Renal pelvis (tissue), 12 donors: ENCODE results near the gene DPYSL5. TPM values are rescaled to one million over a fixed set of nuclear protein-coding genes. Genes with fewer than 3 reads are reported as not detected.
"Not testable (repeated sequence)": the region's sequence is repeated elsewhere in the genome, so short reads cannot be mapped to it uniquely, and the experiment has no call there.

Experiments
- DNase-seq: peaks from one replicate; pipeline ENCODE4 v3.0.0-alpha.2; 2013
- long read RNA-seq, 16 experiments: transcript quantifications; one replicate each; lab custom pipeline, GENCODE V29; 2026
- polyA plus RNA-seq, 3 donors: library from polyadenylated mRNA; unstranded; fragments of 120-200 nt; gene quantifications; one replicate each; pipeline ENCODE4 v1.2.1, GENCODE V29; 2013; ENCODE audit not compliant: insufficient read length in 3 of 3

DPYSL5 gene, protein sequence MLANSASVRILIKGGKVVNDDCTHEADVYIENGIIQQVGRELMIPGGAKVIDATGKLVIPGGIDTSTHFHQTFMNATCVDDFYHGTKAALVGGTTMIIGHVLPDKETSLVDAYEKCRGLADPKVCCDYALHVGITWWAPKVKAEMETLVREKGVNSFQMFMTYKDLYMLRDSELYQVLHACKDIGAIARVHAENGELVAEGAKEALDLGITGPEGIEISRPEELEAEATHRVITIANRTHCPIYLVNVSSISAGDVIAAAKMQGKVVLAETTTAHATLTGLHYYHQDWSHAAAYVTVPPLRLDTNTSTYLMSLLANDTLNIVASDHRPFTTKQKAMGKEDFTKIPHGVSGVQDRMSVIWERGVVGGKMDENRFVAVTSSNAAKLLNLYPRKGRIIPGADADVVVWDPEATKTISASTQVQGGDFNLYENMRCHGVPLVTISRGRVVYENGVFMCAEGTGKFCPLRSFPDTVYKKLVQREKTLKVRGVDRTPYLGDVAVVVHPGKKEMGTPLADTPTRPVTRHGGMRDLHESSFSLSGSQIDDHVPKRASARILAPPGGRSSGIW
- polyA plus RNA-seq: 10 to 100 TPM in 1 of 3 donors, 1 to 10 TPM in 2; 7.2 to 10.6 (median 8.6) TPM
- long read RNA-seq, donor 1, full-length matches to known transcripts: 1 of 1 reads
- long read RNA-seq, donor 1, partial matches to known transcripts: 0 of 1 reads
- long read RNA-seq, donor 1, other reads (novel, unspliced or antisense): 0 of 1 reads
- long read RNA-seq, donor 2, full-length matches to known transcripts: 2 of 2 reads
- long read RNA-seq, donor 2, partial matches to known transcripts: 0 of 2 reads
- long read RNA-seq, donor 2, other reads (novel, unspliced or antisense): 0 of 2 reads
- long read RNA-seq, donor 3: 0 reads
- long read RNA-seq, donor 4: 0 reads
- long read RNA-seq, donor 5: 0 reads
- long read RNA-seq, donor 6, full-length matches to known transcripts: 5 of 5 reads
- long read RNA-seq, donor 6, partial matches to known transcripts: 0 of 5 reads
- long read RNA-seq, donor 6, other reads (novel, unspliced or antisense): 0 of 5 reads
- long read RNA-seq, donor 7, full-length matches to known transcripts: 4 of 4 reads
- long read RNA-seq, donor 7, partial matches to known transcripts: 0 of 4 reads
- long read RNA-seq, donor 7, other reads (novel, unspliced or antisense): 0 of 4 reads
- long read RNA-seq, donor 8: 0 reads
- long read RNA-seq, donor 9, full-length matches to known transcripts: 1 of 1 reads
- long read RNA-seq, donor 9, partial matches to known transcripts: 0 of 1 reads
- long read RNA-seq, donor 9, other reads (novel, unspliced or antisense): 0 of 1 reads
- long read RNA-seq, donor 10, full-length matches to known transcripts: 2 of 2 reads
- long read RNA-seq, donor 10, partial matches to known transcripts: 0 of 2 reads
- long read RNA-seq, donor 10, other reads (novel, unspliced or antisense): 0 of 2 reads
- long read RNA-seq, donor 11, full-length matches to known transcripts: 2 of 2 reads
- long read RNA-seq, donor 11, partial matches to known transcripts: 0 of 2 reads
- long read RNA-seq, donor 11, other reads (novel, unspliced or antisense): 0 of 2 reads
- long read RNA-seq, donor 12, full-length matches to known transcripts: 1 of 1 reads
- long read RNA-seq, donor 12, partial matches to known transcripts: 0 of 1 reads
- long read RNA-seq, donor 12, other reads (novel, unspliced or antisense): 0 of 1 reads
- long read RNA-seq, donor 13: 0 reads
- long read RNA-seq, donor 14: 0 reads
- long read RNA-seq, donor 15, full-length matches to known transcripts: 1 of 1 reads
- long read RNA-seq, donor 15, partial matches to known transcripts: 0 of 1 reads
- long read RNA-seq, donor 15, other reads (novel, unspliced or antisense): 0 of 1 reads
- long read RNA-seq, donor 16, full-length matches to known transcripts: 2 of 2 reads
- long read RNA-seq, donor 16, partial matches to known transcripts: 0 of 2 reads
- long read RNA-seq, donor 16, other reads (novel, unspliced or antisense): 0 of 2 reads

DNA sequence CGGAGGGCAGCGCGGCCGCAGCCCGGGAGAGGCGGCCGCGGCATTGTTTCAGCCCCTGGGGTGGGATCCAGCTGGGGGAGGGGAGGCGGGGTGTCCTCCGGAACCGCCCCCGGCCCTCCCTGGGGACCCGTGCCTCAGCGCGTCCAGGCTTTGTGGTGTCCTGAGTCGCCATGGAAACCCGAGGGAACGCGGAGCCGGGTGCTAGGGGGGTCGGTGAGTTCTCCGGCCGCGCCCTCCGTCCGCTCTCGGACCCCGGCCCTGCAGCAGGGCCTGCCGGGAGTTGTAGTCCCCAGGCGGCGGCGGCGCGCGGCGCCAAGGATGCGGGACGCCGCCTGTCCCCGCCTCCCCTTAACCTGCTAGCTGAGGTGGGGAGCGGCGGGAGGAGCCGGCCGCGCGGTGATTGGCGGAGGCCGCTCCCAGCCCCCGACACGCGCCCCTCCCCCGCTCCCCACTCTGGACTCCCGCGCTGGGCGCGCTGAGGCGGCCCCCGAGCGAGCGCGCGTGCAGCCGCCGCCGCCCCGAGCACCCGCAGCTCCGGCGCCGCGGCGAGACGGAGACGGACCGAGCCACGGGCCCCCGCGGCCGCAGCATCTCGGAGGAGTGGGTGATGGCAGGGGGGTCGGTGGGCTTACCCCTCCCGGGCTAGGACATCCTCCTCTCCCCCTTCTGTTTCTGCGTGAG lies at the start of gene DPYSL5:
DPYSL5 (plus strand) TSS at position 478 of the 681 bp plus-strand sequence. CDS start 50,368 bp downstream, outside the sequence.
- DNase-seq: peak; percentile 40

DNA sequence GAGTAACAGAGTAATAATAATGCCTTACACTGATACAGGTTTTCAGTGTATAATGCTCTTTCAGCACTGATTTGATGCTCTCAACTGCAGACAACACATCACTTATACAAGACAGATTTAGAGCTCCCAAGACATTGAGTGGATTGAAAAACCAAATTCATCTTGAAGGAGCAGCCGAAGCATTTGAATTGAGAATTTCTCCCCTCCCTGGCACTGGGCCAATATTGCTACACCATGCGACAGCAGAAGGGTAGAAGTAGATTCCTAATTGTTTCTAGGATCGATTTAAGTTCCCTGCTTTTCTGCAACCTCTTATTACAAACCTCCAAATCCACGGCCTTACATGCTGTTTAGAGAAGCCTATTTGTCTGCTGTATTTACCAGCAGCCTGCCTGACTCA lies 46.6 kb upstream of the DPYSL5 start:
- no peak for DNase-seq

DNA sequence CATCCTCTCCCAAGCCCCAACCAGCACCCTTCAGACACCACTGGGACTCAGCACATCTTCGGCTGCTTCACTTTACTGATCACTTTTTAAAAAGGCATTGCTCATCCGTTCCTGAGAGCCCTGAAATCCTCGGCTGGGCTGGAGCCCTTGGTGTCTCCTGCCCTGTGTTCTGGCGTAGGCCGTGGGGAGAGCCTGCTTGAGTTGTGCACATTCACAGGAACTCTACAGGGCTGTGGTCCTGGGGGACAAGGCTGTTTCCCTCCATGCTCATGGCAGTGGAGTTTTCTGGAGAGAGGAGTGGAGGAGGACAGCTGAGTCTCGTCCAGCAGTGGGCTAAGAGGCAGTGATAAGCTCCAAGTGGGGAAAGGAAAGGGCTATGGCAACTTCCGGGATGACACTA lies 46.1 kb upstream of the DPYSL5 start:
- no peak for DNase-seq

DNA sequence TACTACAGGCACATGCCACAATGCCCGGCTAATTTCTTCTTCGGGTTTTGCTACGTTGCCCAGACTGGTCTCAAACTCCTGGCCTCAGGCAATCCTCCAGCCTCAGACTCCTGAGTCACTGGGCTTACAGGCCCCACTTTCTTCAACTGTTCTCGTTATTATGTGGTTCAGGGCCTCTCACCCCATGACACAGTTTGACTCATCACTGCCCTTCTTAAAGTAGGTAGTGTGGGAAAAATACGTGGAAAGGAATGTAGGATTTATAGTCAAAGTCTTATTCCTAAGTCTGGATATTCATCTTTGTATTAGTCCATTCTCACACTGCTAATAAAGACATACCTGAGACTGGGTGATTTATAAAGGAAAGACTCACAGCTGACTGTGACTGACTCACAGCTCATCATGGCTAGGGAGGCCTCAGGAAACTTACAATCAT lies 42.7 kb upstream of the DPYSL5 start:
- no peak for DNase-seq

DNA sequence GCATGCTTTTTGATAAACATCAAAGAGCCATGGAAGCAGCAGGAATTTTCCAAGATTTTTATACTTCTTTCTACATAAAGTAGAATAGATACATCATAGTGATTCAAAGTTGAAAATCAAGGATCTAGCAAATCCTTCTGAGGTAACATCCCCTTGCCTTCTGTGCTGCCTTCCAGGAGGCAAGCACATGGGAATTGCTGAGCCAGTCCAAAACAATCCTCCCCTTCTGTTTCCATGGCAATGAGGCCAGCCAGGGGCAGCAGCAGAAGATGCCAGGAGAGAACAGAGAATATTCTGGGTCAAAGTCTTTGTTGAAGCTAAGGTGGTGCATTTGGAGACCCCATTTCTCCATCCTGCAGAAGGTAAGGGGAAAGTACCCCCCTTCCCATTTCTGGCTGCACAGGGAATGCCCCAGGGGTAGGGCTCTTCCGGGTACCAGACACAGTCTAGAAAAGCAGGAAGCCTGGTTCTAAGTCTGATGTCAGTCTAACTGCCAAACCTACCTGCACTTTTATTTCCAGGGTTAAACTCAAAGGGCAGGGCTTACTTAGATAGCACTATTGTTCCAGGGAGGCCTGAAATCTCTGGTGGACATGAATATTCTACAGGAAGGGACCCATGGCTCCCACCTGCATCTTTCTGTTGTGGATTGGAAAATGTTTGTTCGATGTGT lies 40.0 kb upstream of the DPYSL5 start:
- peak; percentile 50 for DNase-seq

DNA sequence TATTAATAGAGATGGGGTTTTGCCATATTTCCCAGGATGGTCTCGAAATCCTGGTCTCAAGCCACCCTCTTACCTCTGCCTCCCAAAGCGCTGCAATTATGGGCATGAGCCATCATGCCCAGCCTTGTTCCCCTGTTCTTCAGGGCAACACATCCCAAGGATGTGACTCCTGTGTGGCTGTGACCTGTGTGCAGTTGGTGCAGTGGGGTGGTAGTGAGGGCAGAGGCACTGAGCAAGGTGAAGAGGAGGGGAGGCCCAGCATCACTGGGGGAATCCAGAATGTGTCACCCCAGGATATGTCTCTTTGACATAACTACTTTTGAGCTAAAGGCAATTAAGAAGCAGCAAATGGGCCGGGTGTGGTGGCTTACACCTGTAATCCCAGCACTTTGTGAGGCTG lies 38.7 kb upstream of the DPYSL5 start:
- DNase-seq: no peak

DNA sequence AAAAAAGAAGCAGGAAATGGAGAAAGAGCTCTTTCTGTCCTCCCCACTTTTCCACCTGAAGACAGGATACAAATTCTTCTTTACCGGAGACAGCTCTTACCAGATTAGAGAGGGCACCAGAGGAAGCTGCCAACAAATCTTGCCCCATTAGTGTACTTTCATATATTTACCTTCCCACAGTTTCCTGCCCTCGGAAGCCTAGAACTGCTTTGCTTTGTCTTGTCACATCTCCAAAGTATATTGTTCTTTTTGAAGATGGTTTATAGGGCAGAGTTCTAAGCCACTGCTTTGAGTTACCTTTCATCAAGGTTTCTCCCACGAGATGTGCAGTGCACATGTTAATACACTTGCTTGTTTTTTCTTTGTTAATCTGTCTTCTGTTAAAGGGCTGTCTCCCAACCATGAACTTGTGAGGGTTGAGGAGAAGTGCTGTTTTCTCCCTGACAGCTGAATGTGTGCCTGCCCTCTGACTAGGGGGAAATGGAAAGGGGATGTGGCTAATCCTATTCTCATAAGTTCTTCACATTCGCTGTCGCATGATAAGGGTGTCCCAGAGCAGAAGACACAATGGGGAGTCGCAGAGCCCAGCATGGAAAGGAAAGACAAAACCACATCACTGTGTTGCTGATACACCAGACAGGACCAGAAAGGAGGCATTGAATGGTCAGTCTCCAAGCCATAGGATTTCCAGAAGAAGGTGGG lies 37.9 kb upstream of the DPYSL5 start:
- no peak for DNase-seq

DNA sequence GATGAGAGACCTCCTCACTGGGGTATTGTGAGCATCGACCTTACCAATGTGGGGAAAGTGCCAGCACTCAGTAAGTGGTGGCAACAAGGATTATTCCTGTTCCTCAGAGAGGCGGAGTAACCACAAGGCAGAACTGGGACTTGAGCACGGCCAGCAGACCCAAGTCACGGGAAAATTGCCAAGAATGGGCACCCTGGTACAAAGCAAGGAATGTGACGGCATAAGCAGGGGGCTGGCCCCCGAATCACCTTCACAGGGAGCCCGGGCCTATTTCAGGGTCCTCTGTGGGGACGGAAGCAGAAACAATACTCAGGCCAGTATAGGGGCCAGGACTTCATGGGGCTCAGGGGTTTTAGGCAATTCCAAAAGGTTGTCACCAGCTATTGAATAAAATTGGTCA lies 36.7 kb upstream of the DPYSL5 start:
- DNase-seq: no peak

DNA sequence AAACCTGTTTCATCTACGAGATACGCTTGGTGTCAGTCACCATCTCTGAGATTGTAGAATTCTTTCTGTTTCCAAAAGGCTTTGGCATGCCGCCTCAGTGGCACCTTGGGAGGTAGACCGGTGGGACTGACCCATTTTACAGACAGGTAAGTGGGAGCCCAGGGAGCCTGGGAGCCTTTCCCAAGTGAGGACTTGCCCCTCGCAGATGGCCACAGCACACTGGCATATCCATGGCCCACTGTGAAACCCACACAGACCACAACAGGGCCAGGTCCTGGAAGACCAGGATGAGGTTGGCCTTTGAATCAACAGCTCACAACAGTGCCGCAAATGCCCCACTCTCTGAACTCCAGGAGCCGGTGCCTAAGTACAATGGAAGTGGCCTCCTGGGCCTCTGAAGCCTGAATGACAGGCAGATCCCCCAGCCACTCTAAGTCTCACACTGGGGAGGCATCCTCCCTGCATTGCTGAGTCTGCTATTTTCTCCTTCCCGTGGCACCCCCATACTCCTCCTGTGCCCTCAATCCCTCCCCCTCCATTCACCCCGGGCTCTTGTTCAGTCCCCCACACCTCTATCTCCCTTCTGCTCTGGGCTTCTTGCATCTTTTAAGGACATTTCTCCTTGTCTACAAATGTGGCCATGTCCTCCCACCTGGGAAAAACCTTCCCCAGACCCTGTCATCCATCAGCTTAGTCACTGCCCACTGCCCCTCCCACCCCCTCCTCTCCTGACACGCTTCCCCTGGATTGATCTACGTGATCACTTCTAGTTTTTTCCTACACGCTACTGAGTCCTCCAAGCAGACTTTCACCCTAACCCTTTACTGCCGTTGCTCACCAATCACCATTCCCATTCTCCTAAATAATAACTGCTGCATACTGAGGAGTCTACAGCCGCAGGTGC lies 35.9 kb upstream of the DPYSL5 start:
- DNase-seq: no peak

DNA sequence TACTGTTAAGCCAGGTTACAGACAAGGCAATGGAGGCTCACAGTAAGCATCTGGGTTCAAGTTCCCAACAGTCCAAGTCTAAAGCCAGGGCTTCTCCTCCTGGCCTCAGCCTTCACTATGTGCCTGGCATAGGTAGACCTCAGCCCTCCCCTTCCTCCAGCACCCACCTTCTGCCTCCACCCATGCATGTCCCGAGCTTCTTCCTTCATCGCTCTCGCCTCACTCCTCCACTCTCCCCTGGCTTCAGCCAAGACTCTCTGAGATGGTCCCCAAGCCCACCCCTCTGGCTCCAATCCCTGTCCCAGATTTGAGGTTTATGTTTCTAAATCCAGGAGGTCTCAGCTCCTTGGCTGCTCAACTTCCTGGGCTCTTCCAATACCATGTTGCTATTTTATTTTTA lies 35.2 kb upstream of the DPYSL5 start:
- no peak for DNase-seq

DNA sequence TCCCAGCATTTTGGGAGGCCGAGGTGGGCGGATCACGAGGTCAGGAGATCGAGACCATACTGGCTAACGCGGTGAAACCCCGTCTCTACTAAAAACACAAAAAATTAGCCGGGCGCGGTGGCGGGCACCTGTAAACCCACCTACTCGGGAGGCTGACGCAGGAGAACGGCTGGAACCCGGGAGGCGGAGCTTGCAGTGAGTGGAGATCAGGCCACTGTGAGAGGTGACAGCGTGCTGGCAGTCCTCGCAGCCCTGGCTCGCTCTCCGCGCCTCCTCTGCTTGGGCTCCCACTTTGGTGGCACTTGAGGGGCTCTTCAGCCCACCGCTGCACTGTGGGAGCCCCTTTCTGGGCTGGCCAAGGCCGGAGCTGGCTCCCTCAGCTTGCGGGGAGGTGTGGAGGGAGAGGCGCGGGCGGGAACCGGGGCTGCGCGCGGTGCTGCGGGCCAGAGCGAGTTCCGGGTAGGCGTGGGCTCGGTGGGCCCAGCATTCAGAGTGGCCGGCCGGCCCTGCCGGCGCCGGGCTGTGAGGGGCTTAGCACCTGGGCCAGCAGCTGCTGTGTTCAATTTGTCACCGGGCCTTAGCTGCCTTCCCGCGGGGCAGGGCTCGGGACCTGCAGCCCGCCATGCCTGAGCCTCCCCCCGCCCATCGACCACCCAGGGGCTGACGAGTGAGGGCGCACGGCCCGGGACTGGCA lies 33.7 kb upstream of the DPYSL5 start:
- not testable (repeated sequence) for DNase-seq

DNA sequence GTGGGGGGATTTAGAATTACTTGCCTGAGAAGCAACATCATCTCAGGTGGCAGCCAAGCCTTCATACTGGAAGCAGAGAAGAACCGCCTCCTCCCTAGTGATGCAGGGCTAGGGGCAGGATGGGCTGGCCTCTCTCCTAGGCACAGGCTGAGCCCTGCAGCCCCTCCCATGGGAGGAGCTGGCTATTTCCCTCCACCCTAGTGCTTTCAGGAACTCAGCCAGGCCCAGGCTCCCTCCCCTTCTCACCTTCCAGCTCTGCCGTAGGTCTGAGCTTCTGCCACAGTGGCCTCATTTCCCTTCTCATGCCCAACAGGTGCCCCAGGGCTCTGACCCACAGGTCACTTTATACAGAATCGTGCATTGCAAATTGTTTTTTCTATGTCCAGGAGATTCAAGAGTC lies 31.0 kb upstream of the DPYSL5 start:
- DNase-seq: no peak

DNA sequence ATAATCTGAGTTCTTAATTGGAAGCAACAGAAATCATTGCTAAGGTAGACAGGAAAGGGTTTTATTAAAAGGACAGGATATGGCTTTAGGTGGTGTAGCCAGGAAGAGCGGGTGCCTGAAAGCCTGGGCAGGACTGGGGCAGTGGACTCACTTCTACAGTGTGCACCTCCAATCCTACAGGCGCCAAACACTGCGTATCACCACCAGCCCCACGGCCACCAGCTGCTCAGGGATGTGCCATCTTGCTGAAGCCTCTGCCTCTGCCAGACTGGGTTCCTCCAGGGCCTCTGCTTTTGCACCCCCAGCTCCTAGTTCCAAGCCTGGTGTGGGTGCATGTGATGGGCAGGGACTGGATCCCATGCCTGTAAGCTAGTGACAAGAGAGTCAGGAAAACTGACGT lies 29.7 kb upstream of the DPYSL5 start:
- no peak for DNase-seq

DNA sequence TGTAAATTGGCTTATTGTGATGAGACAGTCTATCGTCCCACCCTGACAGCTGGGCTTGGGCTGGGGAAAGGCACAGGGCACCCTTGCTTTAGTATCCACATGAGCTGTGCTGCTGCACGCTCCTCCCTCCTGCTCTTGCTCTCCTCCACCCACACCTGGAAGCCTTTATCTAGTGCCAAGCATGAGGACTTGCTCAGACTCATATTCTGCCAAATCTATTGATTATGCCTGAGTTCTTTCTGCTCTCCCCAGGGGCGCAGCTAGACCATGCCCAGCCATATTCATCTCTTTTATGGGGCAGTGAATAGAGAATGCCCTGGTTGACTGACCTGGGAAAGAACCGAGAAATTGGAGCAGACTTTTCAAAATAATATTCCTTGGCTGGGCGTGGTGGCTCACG lies 29.0 kb upstream of the DPYSL5 start:
- DNase-seq: no peak

DNA sequence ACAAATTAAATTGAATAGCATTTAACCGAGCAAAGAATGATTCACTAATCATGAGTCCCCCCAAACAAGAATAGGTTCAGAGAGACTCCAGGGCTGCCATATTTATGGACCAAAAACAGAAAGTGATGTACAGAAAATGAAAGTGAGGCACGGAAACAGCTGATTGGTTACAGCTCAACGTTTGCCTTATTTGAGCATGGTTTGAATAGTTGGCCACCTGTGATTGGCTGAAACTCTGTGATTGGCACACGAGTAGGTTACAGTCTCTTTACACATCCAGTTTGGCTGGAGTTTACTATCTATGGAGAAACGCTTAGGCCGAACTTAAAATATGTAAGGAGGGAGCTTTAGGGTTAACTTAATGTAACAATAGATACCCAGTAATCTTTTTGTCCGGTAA lies 27.0 kb upstream of the DPYSL5 start:
- no peak for DNase-seq

DNA sequence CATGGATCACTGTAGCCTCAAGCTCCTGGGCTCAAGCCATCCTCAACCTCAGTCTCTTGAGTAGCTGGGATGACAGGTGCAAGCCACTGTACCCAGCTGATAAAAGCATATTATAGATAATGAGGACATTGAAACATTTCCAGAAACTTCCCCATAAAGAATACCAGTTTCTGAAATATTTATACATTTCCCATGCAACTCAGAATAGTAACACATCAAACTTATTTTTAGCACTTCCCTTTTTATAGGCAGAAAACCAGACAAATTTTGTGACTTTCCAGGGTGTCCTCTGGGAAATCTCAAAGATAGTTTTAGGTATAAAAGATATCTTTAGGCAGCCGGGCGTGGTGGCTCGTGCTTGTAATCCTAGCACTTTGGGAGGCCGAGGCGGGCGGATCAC lies 25.1 kb upstream of the DPYSL5 start:
- no peak for DNase-seq
